ENCODE results near the gene RRAD. TPM values are rescaled to one million over a fixed set of nuclear protein-coding genes. Genes with fewer than 3 reads are reported as not detected.

The RRAD gene
- total and polyA plus RNA-seq, 11 donors, result 57.5 to 298 (median 152) TPM

GRCh38 chr16:66972983-66973382, 47.6 kb upstream of the RRAD start:
- H3K36me3 ChIP-seq, result no peaks in the 10 kb centered on the region
- no peak overlapping the region for H3K27ac ChIP-seq
- peaks cover 0 to 4% (median 0%) of the 10 kb centered on the region in 12 donors for H3K4me1 ChIP-seq
- intact Hi-C loops (cut with DNase I), result loop anchor here in 3 of 10 donors (10.0 kb wide), 1 partner anchor 212 kb away; the partner anchor contains the start of gene MATCAP1 (in 3 of the 3)
- WGBS, 4 donors, result 57 to 68% (median 63%) methylated on average over 9 of the region's 9 CpGs
- H3K9me3 ChIP-seq, result no peaks in the 10 kb centered on the region
- no peaks in the 10 kb centered on the region for H3K27me3 ChIP-seq
- TF ChIP-seq, protein P1, sequence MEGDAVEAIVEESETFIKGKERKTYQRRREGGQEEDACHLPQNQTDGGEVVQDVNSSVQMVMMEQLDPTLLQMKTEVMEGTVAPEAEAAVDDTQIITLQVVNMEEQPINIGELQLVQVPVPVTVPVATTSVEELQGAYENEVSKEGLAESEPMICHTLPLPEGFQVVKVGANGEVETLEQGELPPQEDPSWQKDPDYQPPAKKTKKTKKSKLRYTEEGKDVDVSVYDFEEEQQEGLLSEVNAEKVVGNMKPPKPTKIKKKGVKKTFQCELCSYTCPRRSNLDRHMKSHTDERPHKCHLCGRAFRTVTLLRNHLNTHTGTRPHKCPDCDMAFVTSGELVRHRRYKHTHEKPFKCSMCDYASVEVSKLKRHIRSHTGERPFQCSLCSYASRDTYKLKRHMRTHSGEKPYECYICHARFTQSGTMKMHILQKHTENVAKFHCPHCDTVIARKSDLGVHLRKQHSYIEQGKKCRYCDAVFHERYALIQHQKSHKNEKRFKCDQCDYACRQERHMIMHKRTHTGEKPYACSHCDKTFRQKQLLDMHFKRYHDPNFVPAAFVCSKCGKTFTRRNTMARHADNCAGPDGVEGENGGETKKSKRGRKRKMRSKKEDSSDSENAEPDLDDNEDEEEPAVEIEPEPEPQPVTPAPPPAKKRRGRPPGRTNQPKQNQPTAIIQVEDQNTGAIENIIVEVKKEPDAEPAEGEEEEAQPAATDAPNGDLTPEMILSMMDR (IDR thresholded peaks at IDR 0.05), result no peak
- TF ChIP-seq POLR2A (IDR thresholded peaks at IDR 0.05), result no peak
- no peak overlapping the region for H3K4me3 ChIP-seq
- DNase-seq (no peak), ATAC-seq (no peak)

GRCh38 chr16:66970775-66971720, 45.7 kb upstream of the RRAD start:
- Histone ChIP-seq H3K4me1 (no peaks in the 10 kb centered on the region), H3K36me3 (no peaks in the 10 kb centered on the region), H3K27me3 (no peaks in the 10 kb centered on the region), H3K9me3 (no peaks in the 10 kb centered on the region), H3K27ac (no peak overlapping the region), H3K4me3 (no peak overlapping the region)
- no peak for DNase-seq
- intact Hi-C loops (cut with DNase I), result loop anchor here in 3 of 10 donors (10.0 kb wide), 1 partner anchor 214 kb away; the partner anchor contains the start of gene MATCAP1 (in 3 of the 3)
- WGBS, 4 donors, result 71 to 80% (median 75%) methylated on average over 10 of the region's 10 CpGs
- TF ChIP-seq POLR2A (IDR thresholded peaks at IDR 0.05), result no peak
- TF ChIP-seq, protein P1 (IDR thresholded peaks at IDR 0.05), result no peak
- no peak for ATAC-seq

- no peaks in the 10 kb centered on the region for H3K27me3 ChIP-seq
- 84 to 92% (median 88%) methylated on average over 5 of the region's 5 CpGs for WGBS, 4 donors
- H3K36me3 ChIP-seq, result no peaks in the 10 kb centered on the region
- no peaks in the 10 kb centered on the region for H3K9me3 ChIP-seq
- intact Hi-C loops (cut with DNase I), result no loop called here
- no peak for DNase-seq
- H3K27ac ChIP-seq, result no peak overlapping the region
- no peak overlapping the region for H3K4me3 ChIP-seq
- H3K4me1 ChIP-seq, result no peaks in the 10 kb centered on the region
- ATAC-seq, result no peak
- no peak for TF ChIP-seq POLR2A (IDR thresholded peaks at IDR 0.05)
- TF ChIP-seq, protein P1 (IDR thresholded peaks at IDR 0.05), result no peak
Measured at GRCh38 chr16:66968847-66969246, 43.5 kb upstream of the RRAD start.

GRCh38 chr16:66964049-66964448, 38.7 kb upstream of the RRAD start:
- peak in 2 of 4 donors; percentile 23 to 48 for ATAC-seq
- 29 to 71% (median 65%) methylated on average over 1 to 6 of the region's 6 CpGs for WGBS, 4 donors
- intact Hi-C loops (cut with DNase I), result no loop called here

More at GRCh38 chr16:66964049-66964448, 38.7 kb upstream of the RRAD start:
- no peaks in the 10 kb centered on the region for H3K36me3 ChIP-seq
- DNase-seq, result no peak
- H3K27ac ChIP-seq, result no peak overlapping the region
- no peaks in the 10 kb centered on the region for H3K9me3 ChIP-seq
- H3K27me3 ChIP-seq, result no peaks in the 10 kb centered on the region
- H3K4me1 ChIP-seq, result peaks cover 0 to 29% (median 0%) of the 10 kb centered on the region in 12 donors
- TF ChIP-seq POLR2A (IDR thresholded peaks at IDR 0.05), result no peak
- TF ChIP-seq, protein P1 (IDR thresholded peaks at IDR 0.05), result no peak
- no peak overlapping the region for H3K4me3 ChIP-seq

Data from heart left ventricle (tissue), 16 donors.